HG03439 (cell line): ENCODE data around the gene BMAL1.

Source experiments
- ATAC-seq: cut with Tn5 transposase; IDR thresholded peaks from one replicate; pipeline ENCODE4 v1.9.1; 2021; ENCODE audit warnings: mild to moderate bottlenecking, moderate library complexity; ENCODE audit not compliant: unreplicated experiment

BMAL1 gene

DNA sequence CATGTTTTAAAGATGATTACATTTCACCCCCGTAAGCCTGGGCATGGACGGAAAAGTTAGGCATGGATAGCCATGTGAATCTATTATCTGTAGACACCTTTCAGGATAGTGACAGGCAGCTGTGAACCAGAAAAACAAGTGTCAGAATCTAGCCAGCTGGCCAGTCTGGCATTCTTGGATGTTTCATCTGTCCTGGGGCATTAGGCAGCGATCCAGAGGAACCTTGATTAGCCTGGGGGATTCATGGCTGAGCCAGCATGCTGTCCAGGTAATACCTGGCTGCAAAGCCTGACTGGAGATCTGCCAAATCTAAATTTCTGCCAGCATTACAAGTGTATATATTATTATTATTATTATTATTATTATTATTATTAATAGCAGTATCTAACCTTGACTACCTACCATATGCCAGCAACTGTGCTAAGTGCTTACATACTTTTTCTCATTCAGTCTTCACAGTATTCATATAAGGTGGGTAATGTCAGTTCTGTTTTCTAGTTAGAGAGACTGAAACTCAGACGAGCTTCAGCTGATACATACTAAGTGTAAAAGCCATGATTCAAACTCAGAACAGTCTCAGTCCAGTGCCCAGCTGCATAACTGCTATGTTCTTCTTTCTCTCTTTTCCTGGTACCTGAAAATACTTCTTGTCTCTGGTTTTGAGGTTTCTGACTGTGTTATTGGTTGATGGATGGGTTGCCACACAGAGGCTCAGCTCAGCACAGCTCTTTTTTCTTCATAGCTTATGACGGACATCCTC lies 12.8 kb downstream of the BMAL1 start:
- ATAC-seq = no peak

DNA sequence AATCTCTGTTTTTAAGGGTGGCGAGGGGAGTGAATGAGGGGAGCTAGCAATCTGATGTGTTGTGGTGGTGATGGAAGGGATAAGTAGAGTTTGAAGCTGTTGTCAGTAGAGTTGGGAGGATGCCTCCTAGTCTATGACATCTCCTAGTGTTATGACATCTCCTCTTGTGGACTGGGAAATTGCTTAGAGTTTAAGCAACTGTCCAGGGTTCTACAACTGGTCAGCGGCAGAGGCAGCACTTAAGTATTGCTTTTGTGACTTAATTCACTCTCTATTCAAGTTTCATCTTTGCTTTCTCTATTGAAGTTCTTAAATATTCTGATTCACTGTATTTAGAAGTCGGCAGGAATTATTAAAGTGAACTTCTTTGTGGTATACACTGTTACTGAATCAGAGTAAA lies 13.8 kb downstream of the BMAL1 start:
- no peak for ATAC-seq

DNA sequence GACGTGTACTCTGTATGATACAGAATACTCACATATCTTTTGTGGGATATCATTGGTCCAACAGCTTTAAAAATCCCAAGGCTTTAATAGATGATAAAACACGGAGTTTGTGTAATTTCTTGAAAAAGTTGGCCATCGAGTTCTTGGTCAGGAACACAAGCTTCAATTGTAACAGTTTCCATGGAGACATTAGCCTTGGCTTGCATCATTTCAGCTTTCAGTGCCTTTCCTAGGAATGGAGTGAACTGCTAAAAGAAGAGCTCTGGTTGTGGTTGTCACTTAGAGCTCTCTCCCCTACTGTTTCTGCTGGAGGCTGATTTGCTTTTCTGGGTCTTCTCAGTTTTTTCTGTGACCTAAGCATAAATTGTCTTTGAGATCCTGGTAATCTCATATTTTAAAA lies 14.2 kb downstream of the BMAL1 start:
- ATAC-seq = no peak

DNA sequence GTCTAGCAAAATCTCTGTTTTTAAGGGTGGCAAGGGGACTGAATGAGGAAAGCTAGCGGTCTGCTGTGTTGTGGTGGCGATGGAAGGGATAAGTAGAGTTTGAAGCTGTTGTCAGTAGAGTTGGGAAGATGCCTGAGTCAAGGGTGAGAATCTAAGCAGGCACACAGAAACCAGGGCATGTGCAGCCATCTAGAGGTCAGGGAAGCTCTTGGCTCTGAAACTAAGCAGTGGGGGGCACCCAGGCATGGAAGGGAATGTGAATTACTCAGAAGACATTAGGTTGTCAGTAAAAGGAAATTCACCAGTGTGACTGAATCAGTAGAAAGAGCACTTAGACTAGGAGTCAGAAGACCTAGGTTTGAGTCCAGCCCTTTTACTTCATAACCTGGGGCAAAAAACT lies 15.4 kb downstream of the BMAL1 start:
- ATAC-seq = no peak

DNA sequence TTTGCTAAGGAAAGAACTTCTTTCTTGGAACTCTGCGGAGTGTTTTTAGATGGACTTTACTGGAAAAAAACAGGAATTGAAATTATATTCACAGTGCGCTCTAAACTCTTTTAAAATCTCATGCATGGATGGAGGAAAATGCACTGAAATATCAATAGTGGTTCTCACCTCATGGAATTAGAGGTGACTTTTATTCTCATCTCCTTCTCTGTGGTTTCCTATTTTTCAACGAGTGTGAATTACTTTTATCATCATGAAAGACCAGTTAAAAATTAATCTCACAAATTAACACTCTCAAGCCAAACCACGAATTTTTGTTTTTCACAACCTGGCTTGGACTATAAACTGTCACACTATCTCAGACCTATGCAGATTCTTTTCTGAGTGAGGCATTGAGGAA lies 16.6 kb downstream of the BMAL1 start:
- ATAC-seq = no peak

DNA sequence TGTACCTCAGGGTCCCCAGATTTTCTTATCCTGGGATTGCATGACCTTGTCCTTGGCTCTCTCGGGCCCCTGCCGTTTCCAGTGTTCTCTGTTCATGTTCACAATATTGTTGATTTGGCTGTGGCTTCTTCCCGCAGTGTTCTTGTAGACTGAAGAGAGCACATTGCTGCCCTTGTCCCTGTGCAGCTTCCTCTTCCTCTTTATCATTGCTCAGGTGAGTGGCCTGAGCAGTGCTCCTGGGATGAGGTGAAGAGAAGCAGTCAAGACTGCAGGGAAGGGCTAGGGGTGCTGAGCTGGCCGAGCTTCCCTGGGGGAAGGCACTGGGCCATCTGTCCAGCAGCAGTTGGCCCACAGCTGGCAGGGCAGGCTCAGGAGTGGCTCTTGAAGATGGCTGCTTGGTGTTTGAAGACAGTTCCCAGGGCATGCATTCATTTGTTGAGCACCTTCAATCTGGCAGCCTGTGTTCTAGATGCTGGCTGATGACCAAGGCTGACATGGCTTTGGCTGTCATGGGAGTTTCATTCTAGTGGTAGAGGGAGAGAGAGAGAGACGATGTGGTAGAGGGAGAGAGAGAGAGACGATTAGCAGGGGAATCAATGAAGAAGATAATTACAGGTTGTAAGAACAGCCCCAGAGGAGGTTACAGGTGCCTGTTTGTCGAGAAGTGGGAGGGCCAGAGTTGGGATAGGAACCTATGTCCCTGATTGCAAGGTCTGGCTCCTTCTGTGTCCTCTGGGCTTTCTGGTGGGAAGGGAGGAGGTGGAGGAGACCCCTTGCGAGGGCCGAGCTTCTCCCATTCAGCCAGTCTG lies 17.4 kb downstream of the BMAL1 start:
- no peak for ATAC-seq

DNA sequence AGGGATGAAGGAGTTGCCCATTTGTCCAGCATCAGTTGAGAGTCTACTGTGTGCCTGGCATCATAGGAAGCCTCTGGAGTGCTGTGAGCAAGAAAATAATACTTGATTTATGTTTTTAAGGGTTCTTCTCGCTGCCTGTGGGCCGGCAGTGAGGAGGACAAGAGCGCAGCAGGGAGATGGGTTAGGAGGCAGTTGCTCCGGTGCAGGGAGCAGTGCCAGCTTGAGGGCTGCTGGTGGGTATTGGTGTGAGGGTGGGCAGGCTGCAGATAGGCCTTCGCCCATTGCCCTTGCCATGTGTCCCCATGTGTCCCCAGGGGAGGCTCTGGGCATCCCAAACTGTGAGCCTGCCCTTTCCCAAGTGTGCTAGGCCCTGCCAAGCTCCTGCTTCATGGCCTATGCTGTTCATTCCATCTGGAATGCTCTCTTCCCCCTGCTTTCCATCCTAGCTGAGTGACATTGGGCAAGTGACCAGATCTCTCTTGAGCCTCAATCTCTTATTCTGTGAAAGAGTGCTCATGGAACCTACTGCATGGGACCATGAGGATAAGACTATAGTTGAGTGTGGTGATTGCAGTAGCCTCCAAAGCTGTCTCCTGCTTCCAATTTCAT lies 19.8 kb downstream of the BMAL1 start:
- ATAC-seq = no peak

DNA sequence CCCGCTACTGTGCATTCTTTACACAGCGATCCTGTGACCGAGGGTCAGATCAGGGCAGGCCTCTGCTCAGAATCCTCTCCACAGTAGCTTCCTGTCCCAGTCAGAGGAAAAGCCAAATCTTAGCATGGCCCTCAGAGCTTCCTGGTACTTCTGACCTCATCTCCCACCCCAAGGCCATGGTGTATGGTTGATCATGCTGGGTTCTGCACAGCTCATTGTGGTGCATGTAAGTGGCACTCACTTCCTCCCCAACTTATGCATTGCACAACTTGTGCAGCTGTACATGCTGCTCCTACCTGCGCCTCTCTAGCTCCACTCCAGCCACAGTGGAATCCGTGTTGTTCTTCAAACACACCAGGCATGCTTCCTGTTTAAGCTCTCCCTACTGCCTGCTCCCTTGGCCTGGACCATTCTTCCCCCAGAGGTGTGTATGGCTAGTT lies 20.3 kb downstream of the BMAL1 start:
- no peak for ATAC-seq

DNA sequence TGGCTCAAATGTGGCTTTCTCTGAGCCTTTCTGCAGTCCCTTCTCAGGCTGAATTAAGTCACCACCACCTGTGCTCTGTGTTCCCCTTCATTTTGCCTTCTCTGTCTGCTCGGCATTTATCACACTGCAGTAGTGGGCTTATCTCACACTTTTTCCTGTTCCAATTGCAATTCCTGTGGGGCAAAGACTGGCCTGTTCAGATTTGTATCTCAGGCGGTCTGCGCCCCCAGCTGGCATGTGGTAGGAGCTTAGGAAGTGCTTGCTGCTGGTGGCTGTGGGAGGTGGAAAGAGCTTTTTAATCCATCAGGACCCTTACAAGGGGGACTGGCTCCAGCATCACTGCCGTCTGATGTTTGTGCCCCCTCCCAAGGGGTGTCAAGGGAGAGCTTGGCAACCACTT lies 21.2 kb downstream of the BMAL1 start:
- no peak for ATAC-seq

DNA sequence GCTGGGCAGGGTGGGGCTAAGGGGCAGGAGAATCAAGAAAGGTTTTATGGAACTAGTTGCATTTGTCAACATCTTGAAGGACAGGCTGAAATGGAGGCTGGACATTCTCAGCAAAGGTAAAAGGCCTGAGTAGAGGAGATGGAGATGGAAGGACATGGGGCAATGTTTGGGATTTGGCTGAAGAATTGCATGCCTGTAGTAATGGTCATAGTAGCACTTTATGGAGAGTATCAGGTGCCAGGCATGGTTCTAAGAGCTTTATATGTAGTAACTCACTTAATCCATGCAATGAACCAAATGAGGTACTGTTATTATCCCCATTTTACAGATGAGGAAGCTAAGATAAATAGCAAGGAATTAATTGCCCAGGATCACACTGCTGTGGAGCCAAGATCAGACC lies 23.9 kb downstream of the BMAL1 start:
- no peak for ATAC-seq

DNA sequence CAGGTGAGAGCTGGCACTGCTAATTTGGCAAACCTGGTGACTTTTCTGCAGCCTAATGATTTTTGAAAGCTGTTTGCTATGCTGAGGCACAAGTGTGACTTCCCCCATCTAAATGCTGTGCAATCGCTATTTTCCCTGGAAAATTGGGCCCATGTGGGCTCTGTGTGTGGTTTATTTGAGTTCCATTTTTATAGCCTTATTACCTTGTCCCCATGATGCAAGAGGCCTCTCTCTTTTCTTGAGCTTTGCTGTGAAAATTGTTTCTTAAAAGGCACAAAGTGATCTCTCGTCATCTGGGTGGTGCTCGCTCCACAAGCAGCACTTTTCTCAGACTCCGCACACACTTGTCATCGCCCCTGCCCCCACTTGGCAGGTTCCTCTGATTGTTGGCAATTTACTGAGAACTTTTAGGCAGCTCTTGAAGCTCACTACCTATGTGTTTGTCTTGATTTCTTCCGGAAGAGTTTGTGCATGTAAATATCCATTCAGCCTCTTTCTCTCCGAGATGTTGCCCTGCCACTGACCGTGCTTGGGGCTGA lies 24.9 kb downstream of the BMAL1 start:
- ATAC-seq = no peak

DNA sequence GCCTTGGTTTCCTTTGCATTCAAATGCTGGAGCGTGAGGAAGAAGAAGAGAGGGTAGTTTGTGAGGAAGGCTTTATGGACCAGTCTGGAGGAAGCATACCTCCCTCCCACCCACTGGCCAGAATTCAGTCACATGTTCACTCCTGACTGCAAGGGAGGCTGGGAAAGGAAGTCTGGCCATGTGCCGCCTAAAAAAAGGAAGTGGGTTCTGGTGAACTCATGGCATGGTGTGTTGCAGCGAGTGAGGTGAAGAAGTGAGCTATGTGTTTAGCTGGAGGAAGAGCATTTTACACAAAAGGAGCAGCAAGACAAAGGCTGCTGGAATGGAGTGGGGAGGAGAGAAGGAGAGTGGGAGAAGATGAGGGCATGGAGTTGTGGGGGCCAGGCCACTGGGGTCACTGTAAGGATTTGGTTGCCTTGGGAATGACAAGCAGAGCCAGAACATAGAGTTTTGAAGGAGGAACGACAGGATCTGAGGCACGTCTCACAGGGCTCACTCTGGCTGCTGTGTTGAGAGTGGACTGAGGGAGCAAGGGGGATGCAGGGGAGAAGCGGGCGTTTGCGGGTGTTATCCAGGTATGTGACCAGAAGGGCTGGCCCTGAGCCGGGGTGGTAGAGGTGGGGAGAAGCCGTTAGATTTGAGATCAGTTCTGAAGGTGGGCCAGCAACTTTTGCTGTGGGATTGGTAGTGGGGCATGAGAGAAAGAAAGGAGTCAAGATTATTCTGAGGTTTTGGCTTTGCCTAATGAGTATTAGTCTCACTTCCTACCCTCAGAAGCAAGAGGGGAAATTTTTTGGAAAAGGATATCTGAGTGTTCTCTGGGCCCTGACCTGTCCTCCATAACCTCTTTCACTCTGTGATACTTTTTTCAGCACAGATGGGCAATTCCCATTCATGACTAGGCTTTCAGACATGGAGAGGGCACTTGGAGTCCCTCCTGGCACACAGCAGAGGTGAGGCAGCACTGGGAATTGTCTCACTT lies 26.4 kb downstream of the BMAL1 start:
- ATAC-seq = no peak

DNA sequence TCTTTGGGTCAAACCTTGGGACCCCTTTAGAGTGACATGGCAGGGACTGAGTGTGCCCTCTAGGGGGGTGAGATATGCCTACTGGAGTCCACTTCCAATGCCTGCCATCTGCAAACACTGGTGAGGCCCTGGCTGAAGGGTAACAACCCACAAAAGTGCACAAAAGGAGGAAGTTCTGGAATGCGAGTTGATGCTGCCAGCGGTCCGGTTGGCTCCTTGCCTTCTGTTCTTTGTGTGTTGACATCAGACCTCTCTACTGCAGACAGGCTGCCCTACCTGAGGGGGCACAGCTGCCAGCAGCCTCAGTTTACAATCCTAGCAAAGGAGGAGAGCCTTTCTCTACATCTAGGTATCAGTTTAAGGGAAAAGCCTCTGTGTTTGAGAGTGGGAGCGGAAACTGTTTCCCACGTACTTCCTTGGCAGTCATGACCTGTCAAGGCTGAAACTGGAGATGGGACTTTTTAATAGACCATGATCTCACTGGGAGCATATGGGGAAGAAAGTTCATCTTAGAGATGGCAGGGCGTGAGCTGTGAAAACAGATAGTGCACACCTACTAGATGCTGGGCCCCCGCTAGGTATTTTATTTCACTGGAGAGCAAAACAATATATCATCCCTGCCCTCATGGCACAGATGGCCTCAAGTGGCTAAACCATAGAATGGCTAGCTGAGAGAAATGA lies 27.2 kb downstream of the BMAL1 start:
- no peak for ATAC-seq

DNA sequence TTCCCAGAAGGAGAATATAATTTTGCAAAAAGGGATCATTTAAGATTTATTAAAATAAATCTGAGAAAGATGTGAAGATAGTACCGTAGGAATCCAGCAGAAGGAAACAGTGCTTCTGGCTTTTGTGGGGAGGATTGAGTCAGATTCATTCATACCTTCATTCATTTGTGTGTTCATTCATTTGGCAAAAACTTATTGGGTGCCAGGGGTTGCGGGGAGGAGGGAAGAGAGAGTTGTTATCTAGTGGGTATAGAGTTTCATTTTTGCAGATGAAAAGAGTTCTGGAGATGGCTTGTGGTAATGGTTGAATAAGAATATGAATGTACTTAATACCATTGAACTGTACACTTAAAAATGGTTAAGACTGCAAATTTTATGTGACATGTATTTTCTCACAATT lies 31.1 kb downstream of the BMAL1 start:
- ATAC-seq = no peak

DNA sequence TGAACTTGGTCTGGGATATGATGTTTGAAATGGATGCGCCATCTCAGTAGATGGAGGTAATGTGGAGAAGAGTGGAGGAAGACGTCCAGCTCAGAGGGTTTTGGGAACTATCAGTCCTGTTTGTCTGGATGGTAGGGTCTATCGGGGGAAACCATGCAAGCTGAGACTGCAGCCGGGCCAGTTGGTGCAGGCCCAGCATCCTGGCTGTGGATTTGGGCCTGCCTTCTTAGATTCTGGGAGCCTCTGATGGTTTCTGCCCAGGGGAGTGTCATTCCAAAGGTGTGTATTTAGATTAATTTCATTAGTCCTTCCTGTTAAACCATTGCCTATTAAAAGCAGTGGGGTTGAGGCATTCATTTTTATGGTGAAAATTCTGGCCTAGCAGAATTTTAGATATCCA lies 31.6 kb downstream of the BMAL1 start:
- no peak for ATAC-seq

DNA sequence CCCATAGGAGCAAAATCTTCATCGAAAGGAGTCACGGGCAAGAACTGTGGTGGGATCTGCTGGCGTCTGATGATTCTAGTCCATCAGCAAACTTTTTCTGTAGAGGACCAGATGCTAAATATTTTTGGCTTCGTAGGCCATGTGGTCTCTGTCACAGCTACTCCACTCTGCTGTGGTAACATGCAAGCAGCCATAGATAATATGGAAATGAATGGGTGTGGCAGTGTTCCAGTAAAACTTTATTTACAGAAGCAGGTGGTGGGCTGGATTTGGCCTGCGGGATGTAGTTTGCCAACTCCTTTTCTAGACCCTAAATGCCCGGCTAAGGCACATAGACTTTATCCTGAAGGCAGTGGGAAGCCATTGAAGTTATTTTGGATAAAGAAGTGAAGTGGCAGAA lies 32.9 kb downstream of the BMAL1 start:
- no peak for ATAC-seq

DNA sequence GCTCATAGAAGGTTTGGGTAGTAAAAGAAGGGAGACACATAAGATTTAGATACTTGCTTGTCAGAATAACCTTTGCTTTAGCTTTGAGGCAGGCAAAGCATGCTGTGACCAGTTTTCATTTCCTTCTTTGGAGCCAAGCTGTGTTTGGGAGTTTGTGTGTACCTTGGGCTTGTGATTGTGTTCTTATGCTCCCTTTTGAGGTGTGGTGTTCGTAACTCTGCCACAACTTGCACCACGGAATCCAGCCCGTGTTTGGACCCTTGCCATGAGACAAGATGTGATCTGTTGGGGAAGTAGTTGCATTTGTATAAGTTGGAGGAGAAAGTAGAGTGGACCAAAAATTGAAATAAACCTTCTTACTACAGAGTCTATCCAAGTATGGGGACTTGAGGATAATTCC lies 34.0 kb downstream of the BMAL1 start:
- ATAC-seq = no peak

DNA sequence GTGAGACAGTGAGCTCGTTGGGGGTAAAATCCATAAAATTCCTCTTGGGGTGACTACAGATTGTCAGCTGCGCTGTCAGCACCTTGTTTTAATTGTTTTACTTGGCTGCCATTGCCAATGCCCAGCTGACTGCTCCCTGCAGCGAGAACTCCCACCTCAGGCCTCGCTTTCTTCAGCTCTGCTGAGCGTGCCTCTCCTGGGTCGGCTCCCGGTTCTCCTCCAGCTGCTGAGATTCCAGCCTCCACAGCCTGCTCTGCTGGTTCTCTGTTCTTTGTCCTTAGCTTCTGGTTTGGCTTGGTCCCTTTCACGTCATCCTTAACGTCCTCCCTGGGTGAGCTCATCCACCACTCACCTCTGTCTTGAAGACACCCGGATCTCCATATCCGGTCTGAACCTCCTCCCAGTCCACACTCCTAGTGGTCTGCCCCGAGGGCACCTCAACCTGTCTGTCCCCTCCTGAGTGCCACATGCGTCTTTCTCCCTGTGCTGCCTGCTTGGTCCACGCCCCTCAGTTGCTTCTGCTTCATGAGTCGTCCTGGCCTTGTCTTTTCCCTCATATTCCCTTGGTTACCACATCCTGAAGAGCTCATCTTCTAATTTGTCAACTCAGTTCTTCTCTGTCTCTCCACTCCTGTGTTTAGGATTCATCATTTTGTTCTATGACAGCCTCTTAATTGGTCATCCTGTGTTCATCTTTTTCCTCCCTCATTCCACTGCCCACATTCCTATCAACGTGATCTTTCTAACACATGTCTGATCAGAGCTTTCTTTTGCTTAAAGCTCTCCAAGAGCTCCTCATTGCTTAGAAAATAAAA lies 35.6 kb downstream of the BMAL1 start:
- no peak for ATAC-seq
